Heart right ventricle (tissue), 16 donors: ENCODE measurements around the gene SCARB1. TPM values are rescaled to one million over a fixed set of nuclear protein-coding genes. Genes with fewer than 3 reads are reported as not detected.
A peak's percentile ranks its signal among the peaks of the same experiment; 100 is the strongest.
"Not testable (repeated sequence)": the region's sequence is repeated elsewhere in the genome, so short reads cannot be mapped to it uniquely, and the experiment has no call there.

Experiments
- ATAC-seq, 8 donors: fragments of 200-7000 bp; cut with Tn5 transposase; one replicate each; pipeline ENCODE4 v1.9.1; 2020; ENCODE audit warnings: mild to moderate bottlenecking in 8 of 8, moderate library complexity in 8 of 8, moderate number of reproducible peaks in 1 of 8
- DNase-seq, 2 donors: peaks; one replicate each; pipeline ENCODE4 v3.0.0-alpha.2; 2020
- H3K27ac ChIP-seq, 10 donors: fragments of 200-600 bp; sonication (generic) in 2 of 10; one replicate each; pipeline versions ENCODE4 v1.5.0 to v1.8.0; 2020 to 2022; ENCODE audit warnings: mild to moderate bottlenecking in 3 of 10
- H3K27me3 ChIP-seq, 7 donors: fragments of 200-600 bp; one replicate each; pipeline ENCODE4 v1.8.0; 2021 to 2022; ENCODE audit warnings: mild to moderate bottlenecking in 2 of 7
- H3K36me3 ChIP-seq, 9 donors: fragments of 200-600 bp; sonication (generic) in 1 of 9; one replicate each; pipeline versions ENCODE4 v1.5.0 to v1.8.0; 2020 to 2022; ENCODE audit warnings: mild to moderate bottlenecking in 2 of 9
- H3K4me1 ChIP-seq, 9 donors: fragments of 200-600 bp; sonication (generic) in 1 of 9; one replicate each; pipeline versions ENCODE4 v1.5.0 to v1.8.0; 2020 to 2022; ENCODE audit warnings: mild to moderate bottlenecking in 4 of 9
- H3K4me3 ChIP-seq, 10 donors: fragments of 200-600 bp; sonication (generic) in 2 of 10; one replicate each; pipeline versions ENCODE4 v1.5.0 to v1.8.0; 2020 to 2022; ENCODE audit warnings: mild to moderate bottlenecking in 7 of 10, moderate library complexity in 2 of 10
- H3K9me3 ChIP-seq, 11 donors: fragments of 200-600 bp in 10 of 11; sonication (generic) in 2 of 11; one replicate each; pipeline versions ENCODE4 v1.5.0 to v1.8.0; 2013 to 2022; ENCODE audit warnings: mild to moderate bottlenecking in 2 of 11, control low read depth in 1 of 11, moderate library complexity in 1 of 11
- CTCF ChIP-seq, 9 donors: fragments of 200-600 bp; sonication (generic) in 2 of 9; IDR thresholded peaks; one replicate each; pipeline versions ENCODE4 v1.5.0 to v1.8.0; 2021 to 2022; ENCODE audit warnings: antibody characterized with exemption in 9 of 9, mild to moderate bottlenecking in 5 of 9, moderate library complexity in 1 of 9
- WGBS, 2 donors: extraction: QIAGEN DNeasy Blood & Tissue Kit; methylation state at CpG; one replicate each; pipeline ENCODE4 v1.1.7; 2013; ENCODE audit warnings: inconsistent platforms in 1 of 2; 5-methylcytosine and 5-hydroxymethylcytosine counted together
- intact Hi-C, 10 donors: fragments of 100-400 bp; cut with DNase I; formaldehyde crosslinking; loops; one replicate each; pipeline versions ENCODE4 v1.11.1 to v1.14.2; 2022
- polyA plus RNA-seq, 2 donors: library from polyadenylated mRNA; stranded (reverse); fragments of 200-250 nt; gene quantifications; one replicate each; pipeline ENCODE4 v1.2.3, GENCODE V29; 2013
- total RNA-seq, 10 donors: library from RNA; stranded (reverse); fragmentation: NEBNext Ultra II Directional in 3 of 10; extraction: Animal tissue kit (Norgen Biotek cat#: 25700) in 3 of 10; gene quantifications; one replicate each; pipeline versions ENCODE4 v1.2.1 to v1.2.4, GENCODE V29; 2021 to 2023
- donor health status: Arrhythmogenic right ventricular cardiomyopathy.
- donor health status: ischemic (EF 13 %, LVEDD 7.1; RV severe dilation, severe dysfunction).
- donor health status: healthy with polysubstance abuse.
- donor health status: DM: no; HTN: yes; CAD: no.
- donor health status: DM: no; HTN: no; CAD: no.
- donor health status: ischemic (EF 25% LVEDD 6.9; RV normal size, moderate dysfunction).
- donor health status: ischemic (EF 25% LVEDD 5.7; RV mildly dilated, moderate dysfunction).
- donor health status: healthy.
- donor health status: DM: yes; HTN: yes; CAD: no.
- donor health status: Ischemic cardiomyopathy.
- donor health status: ischemic (EF 35%, LVEDD 5.7; RV mildly dilated, moderate dysfunction).
- donor health status: nonischemic (EF 11% LVEDD 7.7; RV severe dilation, severe dysfunction).
- donor health status: DM: yes; HTN: yes; CAD: no.
- donor health status: PGD.
- donor health status: ischemic (EF 29% LVEDD 5.4; RV normal size, mild dysfunction).
- donor health status: nonischemic (EF 23%, LVEDD 6.1; RV moderate dilation, normal function).

SCARB1 gene
- total and polyA plus RNA-seq, 12 donors, result 7.7 to 19.9 (median 11.5) TPM

GRCh38 chr12:124888260-124888659 lies 24.6 kb upstream of the SCARB1 start:
- H3K4me3 ChIP-seq, result no peak overlapping the region
- intact Hi-C loops, result no loop called here
- WGBS, 2 donors, result 60 to 63% methylated on average over 2 of the region's 2 CpGs
- peaks cover 0 to 16% (median 0%) of the 10 kb centered on the region in 9 donors for H3K4me1 ChIP-seq
- no peaks in the 10 kb centered on the region for H3K36me3 ChIP-seq
- no peaks in the 10 kb centered on the region for H3K27me3 ChIP-seq
- no peak for TF ChIP-seq CTCF (IDR thresholded peaks at IDR 0.05)
- peak overlapping the region in 1 of 10 donors; percentile 28 for H3K27ac ChIP-seq
- ATAC-seq (no peak), DNase-seq (no peak)
- no peaks in the 10 kb centered on the region for H3K9me3 ChIP-seq

- 98% methylated on average over 9 of the region's 9 CpGs for WGBS, 2 donors
- H3K27me3 ChIP-seq, H3K36me3 ChIP-seq, H3K9me3 ChIP-seq, intact Hi-C loops, H3K4me3 ChIP-seq, ATAC-seq, DNase-seq: not testable (repeated sequence)
- H3K4me1 ChIP-seq, result peaks cover 0 to 16% (median 0%) of the 10 kb centered on the region in 9 donors
- H3K27ac ChIP-seq, result peak overlapping the region in 1 of 10 donors; percentile 28
Observed at GRCh38 chr12:124887766-124888165, 24.1 kb upstream of the SCARB1 start.

GRCh38 chr12:124884587-124885438 lies 21.1 kb upstream of the SCARB1 start:
- H3K4me3 ChIP-seq, result no peak overlapping the region

GRCh38 chr12:124883263-124884130 lies 19.8 kb upstream of the SCARB1 start:
- intact Hi-C loops, result no loop called here
- H3K4me1 ChIP-seq, result peaks cover 0 to 16% (median 4%) of the 10 kb centered on the region in 9 donors
- ATAC-seq (no peak), DNase-seq (no peak)
- TF ChIP-seq CTCF (IDR thresholded peaks at IDR 0.05), result no peak
- H3K4me3 ChIP-seq, result no peak overlapping the region
- 89 to 90% methylated on average over 10 of the region's 10 CpGs for WGBS, 2 donors
- no peak overlapping the region for H3K27ac ChIP-seq
- no peaks in the 10 kb centered on the region for H3K27me3 ChIP-seq
- H3K9me3 ChIP-seq, result no peaks in the 10 kb centered on the region
- no peaks in the 10 kb centered on the region for H3K36me3 ChIP-seq

More at GRCh38 chr12:124884587-124885438, 21.1 kb upstream of the SCARB1 start:
- no peaks in the 10 kb centered on the region for H3K27me3 ChIP-seq
- 64 to 70% methylated on average over 15 of the region's 15 CpGs for WGBS, 2 donors
- no peak for DNase-seq
- intact Hi-C loops, result no loop called here
- no peak overlapping the region for H3K27ac ChIP-seq
- H3K9me3 ChIP-seq, result no peaks in the 10 kb centered on the region
- peaks cover 0 to 21% (median 4%) of the 10 kb centered on the region in 9 donors for H3K4me1 ChIP-seq
- no peaks in the 10 kb centered on the region for H3K36me3 ChIP-seq
- TF ChIP-seq CTCF (IDR thresholded peaks at IDR 0.05), result no peak
- peak in 1 of 8 donors; percentile 34 for ATAC-seq
